D721Med (cell line): ENCODE measurements around the gene ADAMTSL4.

Experiments used
- DNase-seq: peaks from one replicate; pipeline ENCODE4 v3.0.0; 2011; ENCODE audit warnings: low spot score; ENCODE audit not compliant: insufficient read length
- FAIRE-seq: peaks from 2 replicates; lab custom pipeline; 2011; peaks lifted over from hg19 to GRCh38; lab: Jason Lieb, UNC
- CTCF ChIP-seq: IDR thresholded peaks from 2 replicates; pipeline ENCODE4 v1.5.1; 2012; ENCODE audit warnings: mild to moderate bottlenecking, control low read depth; ENCODE audit not compliant: insufficient read depth; ENCODE audit errors: missing control alignments

Gene ADAMTSL4

GRCh38 chr1:150546294-150546937 is 2.8 kb upstream of the ADAMTSL4 start:
- no peak for TF ChIP-seq CTCF
- DNase-seq = no peak
- no peak for FAIRE-seq

- DNase-seq (no peak), FAIRE-seq (no peak)
- TF ChIP-seq CTCF = no peak
Observed at GRCh38 chr1:150548324-150548631, 930 bp upstream of the ADAMTSL4 start.

GRCh38 chr1:150549496-150550221 is 451 bp downstream of the ADAMTSL4 start:
- DNase-seq (no peak), FAIRE-seq (no peak)
- no peak for TF ChIP-seq CTCF

- DNase-seq = no peak
- no peak for FAIRE-seq
- no peak for TF ChIP-seq CTCF
Observed at GRCh38 chr1:150550222-150551050, 1.2 kb downstream of the ADAMTSL4 start.

DNA sequence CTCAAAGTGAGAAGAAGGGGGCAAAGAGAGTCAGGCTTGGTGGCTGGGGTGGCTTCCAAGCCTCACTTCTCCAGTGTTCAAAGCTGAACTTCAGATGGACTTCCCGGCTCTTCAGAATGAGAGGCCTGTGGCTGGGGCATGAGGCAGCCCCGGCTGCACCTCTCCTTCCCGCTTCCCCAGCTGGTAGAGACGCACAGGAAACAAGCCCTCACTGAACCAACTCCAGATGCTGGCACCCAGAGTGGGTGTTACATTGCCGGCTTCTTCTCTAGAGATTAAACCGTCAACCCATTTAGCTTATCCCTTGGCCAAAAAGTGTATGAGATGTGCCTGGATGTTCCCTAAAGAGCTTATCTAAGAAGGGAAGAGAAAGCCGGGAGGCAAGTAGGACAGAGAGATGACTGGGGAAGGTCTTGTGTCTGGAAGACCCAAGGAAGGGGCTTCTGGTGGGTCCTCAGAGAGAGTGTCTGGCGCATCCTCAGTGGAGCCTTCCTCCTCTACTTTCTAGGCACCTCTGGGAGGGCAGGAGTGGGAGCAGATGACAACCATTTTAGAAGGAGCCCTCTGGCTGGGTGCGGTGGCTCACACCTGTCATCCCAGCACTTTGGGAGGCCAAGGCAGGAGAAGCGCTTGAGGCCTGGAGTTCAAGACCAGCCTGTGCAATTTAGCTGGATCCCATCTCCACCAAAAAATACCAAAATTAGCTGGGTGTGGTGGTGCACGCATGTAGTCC is 2.0 kb downstream of the ADAMTSL4 start:
- DNase-seq (no peak), FAIRE-seq (no peak)
- TF ChIP-seq CTCF = no peak

DNA sequence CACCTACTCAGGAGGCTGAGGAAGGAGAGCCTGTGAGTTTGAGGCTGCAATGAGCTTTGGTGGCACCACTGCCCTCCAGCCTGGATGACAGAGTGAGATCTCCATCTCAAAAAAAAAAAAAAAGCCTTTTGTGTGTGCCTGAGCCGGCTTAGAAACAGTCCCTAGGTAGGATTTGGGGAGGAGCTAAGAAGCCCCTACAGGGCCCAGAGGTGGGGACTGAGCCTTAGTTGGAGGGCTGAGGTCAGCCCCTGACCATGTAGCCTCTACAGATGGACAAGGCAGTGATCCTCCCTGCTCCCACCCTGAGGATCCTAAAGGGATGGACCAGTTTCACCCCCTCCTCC is 2.5 kb downstream of the ADAMTSL4 start:
- FAIRE-seq (no peak), DNase-seq (no peak)
- no peak for TF ChIP-seq CTCF
